Pancreas (tissue), 10 donors: ENCODE results near the gene PMM1. TPM values are rescaled to one million over a fixed set of nuclear protein-coding genes. Genes with fewer than 3 reads are reported as not detected.
"Not testable (repeated sequence)": the region's sequence is repeated elsewhere in the genome, so short reads cannot be mapped to it uniquely, and the experiment has no call there.

Experiments used
- ATAC-seq, 4 donors: fragments of 200-7000 bp; cut with Tn5 transposase; one replicate each; pipeline versions ENCODE4 v1.8.0 to v1.9.1; 2020; ENCODE audit warnings: mild to moderate bottlenecking in 4 of 4, moderate library complexity in 4 of 4
- DNase-seq, 6 donors: peaks; one replicate each; pipeline ENCODE4 v3.0.0-alpha.2; 2020
- FAIRE-seq: peaks from 2 replicates; lab custom pipeline; 2012; peaks lifted over from hg19 to GRCh38; lab: Jason Lieb, UNC
- H3K27ac ChIP-seq, 4 donors: fragments of 200-600 bp; sonication (generic); 1 replicate in 3 of 4; 2 replicates in 1 of 4; pipeline versions ENCODE4 v1.5.0 to v1.8.0; 2020
- H3K27me3 ChIP-seq, 4 donors: fragments of 200-600 bp; one replicate each; pipeline ENCODE4 v1.8.0; 2021
- H3K36me3 ChIP-seq, 3 donors: fragments of 200-600 bp; sonication (generic) in 1 of 3; one replicate each; pipeline versions ENCODE4 v1.5.0 to v1.8.0; 2020 to 2021
- H3K4me1 ChIP-seq, 3 donors: fragments of 200-600 bp; one replicate each; pipeline ENCODE4 v1.8.0; 2021
- H3K4me3 ChIP-seq, 4 donors: fragments of 200-600 bp; sonication (generic) in 2 of 4; one replicate each; pipeline versions ENCODE4 v1.5.0 to v1.8.0; 2020 to 2021
- H3K9me3 ChIP-seq, 4 donors: fragments of 200-600 bp; one replicate each; pipeline ENCODE4 v1.8.0; 2021
- WGBS, 2 donors: extraction: QIAGEN DNeasy Blood & Tissue Kit; methylation state at CpG; one replicate each; pipeline ENCODE4 v1.1.7; 2013; 5-methylcytosine and 5-hydroxymethylcytosine counted together
- intact Hi-C, 3 donors: fragments of 100-400 bp; cut with DNase I; formaldehyde crosslinking; loops; one replicate each; pipeline versions ENCODE4 v1.11.1 to v1.14.2; 2022
- polyA plus RNA-seq, 2 donors: library from polyadenylated mRNA; stranded (reverse); fragments of 200-250 nt; gene quantifications; one replicate each; pipeline ENCODE4 v1.2.3, GENCODE V29; 2013
- total RNA-seq, 6 donors: library from RNA; stranded (reverse); fragmentation: NEBNext Ultra II Directional in 4 of 6; extraction: Animal tissue kit (Norgen Biotek cat#: 25700) in 4 of 6; gene quantifications; one replicate each; pipeline versions ENCODE4 v1.2.1 to v1.2.4, GENCODE V29; 2021 to 2023
- TF ChIP-seq, protein P1 (sequence below), 4 donors: fragments of 200-600 bp; sonication (generic) in 3 of 4; IDR thresholded peaks; one replicate each; pipeline versions ENCODE4 v1.5.0 to v1.8.0; 2021; ENCODE audit warnings: antibody characterized with exemption in 4 of 4
- donor health status: healthy with polysubstance abuse.
- donor health status: DM: no; HTN: no; CAD: no; lungs with moderate emphysema.
- donor health status: DM: no; HTN: no; CAD: no.
- donor health status: control.
- donor health status: control.
- donor health status: Bipolar disorder and iron deficiency.
- donor health status: DM: yes; HTN: yes; CAD: no.
- donor health status: DM: no; HTN: no; CAD: no.
- donor health status: DM: no; HTN: no; CAD: no.
- donor health status: DM: yes; HTN: yes; CAD: no.

PMM1 gene
- total and polyA plus RNA-seq, 8 donors = 10.3 to 69.2 (median 23.0) TPM

DNA sequence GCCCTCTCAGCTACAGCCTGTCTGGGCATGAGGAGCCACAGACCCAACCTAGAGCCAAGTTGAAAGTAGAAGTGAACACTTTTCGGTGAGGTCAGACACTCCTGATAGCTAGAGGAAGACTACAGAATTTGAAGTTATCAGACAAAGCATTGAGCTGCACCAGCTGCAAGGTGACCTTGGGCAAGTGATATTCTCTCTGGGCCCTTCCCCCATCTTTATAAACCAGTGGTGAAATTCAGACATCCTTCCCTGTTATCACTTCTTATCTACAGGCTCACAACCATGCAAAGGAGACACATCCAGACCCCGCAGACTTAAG lies 8.0 kb upstream of the PMM1 start:
- intact Hi-C loops = loop anchor here in 2 of 3 donors (5.0 to 10.0 kb wide), 3 partner anchors 60 to 203 kb away; no protein-coding TSS in a partner anchor
- Histone ChIP-seq H3K27ac (no peak overlapping the region), H3K4me1 (no peaks in the 10 kb centered on the region), H3K4me3 (no peak overlapping the region), H3K9me3 (no peaks in the 10 kb centered on the region), H3K36me3 (peaks cover 0 to 19% (median 0%) of the 10 kb centered on the region in 3 donors), H3K27me3 (no peaks in the 10 kb centered on the region)
- FAIRE-seq (no peak), DNase-seq (no peak), ATAC-seq (peak in 1 of 4 donors; percentile 5)
- TF ChIP-seq, protein P1, sequence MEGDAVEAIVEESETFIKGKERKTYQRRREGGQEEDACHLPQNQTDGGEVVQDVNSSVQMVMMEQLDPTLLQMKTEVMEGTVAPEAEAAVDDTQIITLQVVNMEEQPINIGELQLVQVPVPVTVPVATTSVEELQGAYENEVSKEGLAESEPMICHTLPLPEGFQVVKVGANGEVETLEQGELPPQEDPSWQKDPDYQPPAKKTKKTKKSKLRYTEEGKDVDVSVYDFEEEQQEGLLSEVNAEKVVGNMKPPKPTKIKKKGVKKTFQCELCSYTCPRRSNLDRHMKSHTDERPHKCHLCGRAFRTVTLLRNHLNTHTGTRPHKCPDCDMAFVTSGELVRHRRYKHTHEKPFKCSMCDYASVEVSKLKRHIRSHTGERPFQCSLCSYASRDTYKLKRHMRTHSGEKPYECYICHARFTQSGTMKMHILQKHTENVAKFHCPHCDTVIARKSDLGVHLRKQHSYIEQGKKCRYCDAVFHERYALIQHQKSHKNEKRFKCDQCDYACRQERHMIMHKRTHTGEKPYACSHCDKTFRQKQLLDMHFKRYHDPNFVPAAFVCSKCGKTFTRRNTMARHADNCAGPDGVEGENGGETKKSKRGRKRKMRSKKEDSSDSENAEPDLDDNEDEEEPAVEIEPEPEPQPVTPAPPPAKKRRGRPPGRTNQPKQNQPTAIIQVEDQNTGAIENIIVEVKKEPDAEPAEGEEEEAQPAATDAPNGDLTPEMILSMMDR (IDR thresholded peaks at IDR 0.05) = no peak
- 55% methylated on average over 2 of the region's 2 CpGs for WGBS, 2 donors

DNA sequence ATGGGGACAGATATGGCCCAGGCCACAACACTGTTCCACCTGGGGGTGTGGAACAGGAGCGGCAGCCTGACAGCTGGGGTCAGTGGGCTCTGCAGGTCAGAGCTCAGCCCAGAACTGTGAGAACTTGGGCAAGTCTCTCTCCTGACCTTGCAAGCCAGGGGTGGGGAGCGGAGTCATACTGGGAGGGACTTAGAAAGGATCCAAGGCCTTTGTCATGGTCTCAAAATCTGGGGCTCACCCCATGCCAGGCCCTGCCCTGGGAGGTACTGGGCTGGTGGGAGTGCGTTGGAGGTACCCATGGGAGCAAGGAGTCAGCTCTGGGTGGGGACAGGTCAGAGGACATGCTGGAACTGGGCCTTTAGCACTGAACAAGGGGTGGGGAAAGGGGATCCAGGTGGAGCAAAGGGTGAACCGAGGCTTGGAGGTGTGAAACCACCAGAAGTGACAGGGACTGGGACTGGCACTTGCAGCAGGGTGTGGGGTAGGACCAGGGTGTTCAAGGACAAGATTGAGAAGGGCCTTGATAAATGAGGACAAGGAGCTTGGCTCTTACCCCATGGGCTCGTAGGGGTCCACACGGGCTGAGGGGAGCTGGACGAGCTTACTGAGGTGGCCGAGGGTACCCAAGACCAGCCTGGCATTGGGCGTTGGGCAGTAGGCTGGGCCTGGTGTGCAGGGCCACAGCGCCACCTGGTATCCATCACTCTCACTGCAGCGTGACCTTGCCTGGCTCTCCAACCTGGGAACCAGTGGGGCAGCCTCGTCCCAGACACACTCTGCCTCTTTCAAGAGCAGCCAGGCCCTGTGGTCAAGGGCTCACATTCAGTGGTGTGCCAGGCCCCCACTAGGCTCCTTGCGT lies 7.4 kb upstream of the PMM1 start:
- WGBS, 2 donors = 24 to 31% methylated on average over 13 of the region's 13 CpGs
- peak; percentile 47 to 89 (median 80) for DNase-seq
- intact Hi-C loops = loop anchor here in 2 of 3 donors (5.0 to 10.0 kb wide), 3 partner anchors 60 to 202 kb away; no protein-coding TSS in a partner anchor
- Histone ChIP-seq H3K36me3 (peaks cover 0 to 14% (median 0%) of the 10 kb centered on the region in 3 donors), H3K27me3 (no peaks in the 10 kb centered on the region), H3K27ac (no peak overlapping the region), H3K9me3 (no peaks in the 10 kb centered on the region), H3K4me1 (no peaks in the 10 kb centered on the region), H3K4me3 (no peak overlapping the region)
- TF ChIP-seq, protein P1 (IDR thresholded peaks at IDR 0.05) = peak; percentile 47 to 71 (median 65)
- no peak for FAIRE-seq
- peak; percentile 94 to 100 (median 96) for ATAC-seq

DNA sequence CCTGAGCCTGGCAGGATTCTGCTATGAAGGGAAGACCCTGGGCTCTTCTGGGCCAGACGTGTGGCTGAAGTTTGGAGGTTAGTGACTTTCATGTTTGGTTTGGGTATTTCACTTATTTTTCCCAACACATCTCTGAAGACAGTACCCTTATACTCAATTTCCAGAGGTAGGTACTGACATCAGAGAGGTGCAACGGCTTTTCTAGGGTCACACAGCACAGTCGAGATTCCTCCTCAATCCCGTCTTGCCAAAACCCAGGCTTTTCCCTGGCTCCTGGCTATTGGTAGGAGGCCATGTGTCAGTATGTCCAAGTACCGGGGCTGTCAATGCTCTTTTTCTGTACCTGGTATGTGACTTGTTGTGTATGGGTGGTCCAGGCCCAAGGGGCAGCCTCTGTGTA lies 6.1 kb upstream of the PMM1 start:
- Histone ChIP-seq H3K36me3 (peaks cover 0 to 9% (median 0%) of the 10 kb centered on the region in 3 donors), H3K4me1 (no peaks in the 10 kb centered on the region), H3K27me3 (no peaks in the 10 kb centered on the region), H3K4me3 (no peak overlapping the region), H3K9me3 (no peaks in the 10 kb centered on the region), H3K27ac (no peak overlapping the region)
- 75 to 87% methylated on average over 5 of the region's 5 CpGs for WGBS, 2 donors
- FAIRE-seq (no peak), DNase-seq (no peak), ATAC-seq (no peak)
- TF ChIP-seq, protein P1 (IDR thresholded peaks at IDR 0.05) = no peak
- intact Hi-C loops = loop anchor here in 2 of 3 donors (5.0 to 10.0 kb wide), 3 partner anchors 58 to 201 kb away; no protein-coding TSS in a partner anchor

DNA sequence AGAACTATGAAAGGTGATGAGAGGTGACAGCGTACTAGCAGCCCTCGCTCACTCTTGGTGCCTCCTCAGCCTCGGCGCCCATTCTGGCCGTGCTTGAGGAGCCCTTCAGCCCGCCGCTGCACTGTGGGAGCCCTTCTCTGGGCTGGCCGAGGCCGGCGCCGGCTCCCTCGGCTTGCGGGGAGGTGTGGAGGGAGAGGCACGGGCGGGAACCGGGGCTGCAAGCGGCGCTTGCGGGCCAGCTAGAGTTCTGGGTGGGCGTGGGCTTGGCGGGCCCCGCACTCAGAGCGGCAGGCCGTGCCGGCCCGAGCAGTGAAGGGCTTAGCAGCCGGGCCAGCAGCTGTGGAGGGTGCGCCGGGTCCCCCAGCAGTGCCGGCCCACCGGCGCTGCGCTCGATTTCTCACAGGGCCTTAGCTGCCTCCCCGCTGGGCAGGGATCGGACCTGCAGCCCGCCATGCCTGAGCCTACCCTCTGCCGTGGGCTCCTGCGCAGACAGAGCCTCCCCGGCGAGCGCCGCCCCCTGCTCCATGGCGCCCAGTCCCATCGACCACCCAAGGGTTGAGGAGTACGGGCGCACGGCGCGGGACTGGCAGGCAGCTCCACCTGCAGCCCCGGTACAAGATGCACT lies 3.8 kb upstream of the PMM1 start:
- not testable (repeated sequence) for H3K4me3 ChIP-seq, ATAC-seq, H3K9me3 ChIP-seq, H3K4me1 ChIP-seq, H3K27me3 ChIP-seq, FAIRE-seq, H3K36me3 ChIP-seq, H3K27ac ChIP-seq
- 95 to 96% methylated on average over 49 to 51 of the region's 51 CpGs for WGBS, 2 donors
- intact Hi-C loops = loop anchor here in 1 of 3 donors (10.0 kb wide), 1 partner anchor 199 kb away; no protein-coding TSS in a partner anchor
- DNase-seq = peak in 1 of 6 donors; percentile 36

DNA sequence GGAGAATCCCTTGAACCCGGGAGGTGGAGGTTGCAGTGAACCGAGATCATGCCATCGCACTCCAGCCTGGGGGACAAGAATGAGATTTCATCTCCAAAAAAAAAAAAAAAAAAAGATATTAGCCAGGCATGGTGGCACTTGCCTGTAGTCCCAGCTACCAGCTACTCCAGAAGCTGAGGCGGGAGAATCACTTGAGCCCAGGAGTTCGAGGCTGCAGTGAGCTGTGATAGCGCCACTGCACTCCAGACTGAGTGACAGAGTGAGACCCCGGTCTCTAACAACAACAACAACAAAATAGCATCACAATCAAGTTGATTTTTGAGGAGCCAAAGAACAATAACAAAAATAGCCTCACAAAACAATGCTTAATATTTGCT lies 2.3 kb downstream of the PMM1 start:
- Histone ChIP-seq H3K27ac (peak overlapping the region; percentile 49 to 86 (median 81)), H3K4me1 (peaks cover 14 to 15% (median 15%) of the 10 kb centered on the region in 3 donors), H3K27me3 (no peaks in the 10 kb centered on the region), H3K4me3 (peak overlapping the region in 1 of 4 donors; percentile 89), H3K9me3 (no peaks in the 10 kb centered on the region), H3K36me3 (peaks cover 0 to 18% (median 0%) of the 10 kb centered on the region in 3 donors)
- TF ChIP-seq, protein P1 (IDR thresholded peaks at IDR 0.05) = no peak
- intact Hi-C loops = no loop called here
- ATAC-seq = no peak
- 23 to 24% methylated on average over 7 of the region's 7 CpGs for WGBS, 2 donors
- no peak for DNase-seq
- FAIRE-seq = no peak
